ENCODE results near the gene GHRL.

GRCh38 chr3:10244009-10244408 lies 48.7 kb downstream of the GHRL start:
- no peak for TF ChIP-seq CTCF (IDR thresholded peaks at IDR 0.05)
- no peak for TF ChIP-seq POLR2A (IDR thresholded peaks at IDR 0.05)

Data from adrenal gland (tissue), 5 donors.